Ovary (tissue), 9 donors: ENCODE results near the gene RUNX1. TPM values are rescaled to one million over a fixed set of nuclear protein-coding genes. Genes with fewer than 3 reads are reported as not detected.
"Not testable (repeated sequence)": the region's sequence is repeated elsewhere in the genome, so short reads cannot be mapped to it uniquely, and the experiment has no call there.

Experiments
- DNase-seq, 5 donors: peaks; one replicate each; pipeline ENCODE4 v3.0.0-alpha.2; 2019 to 2020
- H3K27ac ChIP-seq, 2 donors: fragments of 200-600 bp; one replicate each; pipeline versions ENCODE4 v1.5.1 to v1.8.0; 2019 to 2022
- H3K27me3 ChIP-seq: fragments of 200-600 bp; one replicate; pipeline ENCODE4 v1.8.0; 2022
- H3K36me3 ChIP-seq: fragments of 200-600 bp; sonication (generic); one replicate; pipeline ENCODE4 v1.5.1; 2019
- H3K4me1 ChIP-seq: one replicate; pipeline ENCODE4 v1.8.1; 2013; ENCODE audit warnings: mild to moderate bottlenecking, moderate library complexity; ENCODE audit not compliant: insufficient read depth
- H3K4me3 ChIP-seq: fragments of 200-600 bp; sonication (generic); one replicate; pipeline ENCODE4 v1.5.1; 2017
- H3K9me3 ChIP-seq, 2 donors: fragments of 200-600 bp in 1 of 2; sonication (generic) in 1 of 2; one replicate each; pipeline versions ENCODE4 v1.5.1 to v1.8.1; 2013 to 2019; ENCODE audit warnings: mild to moderate bottlenecking in 1 of 2, moderate library complexity in 1 of 2
- EP300 ChIP-seq: sonication (generic); formaldehyde crosslinking; IDR thresholded peaks from one replicate; pipeline ENCODE4 v1.6.1; 2017; ENCODE audit warnings: antibody characterized with exemption
- POLR2A ChIP-seq: fragments of 450-650 bp; IDR thresholded peaks from one replicate; pipeline ENCODE4 v1.6.1; 2017; ENCODE audit warnings: antibody characterized with exemption, mild to moderate bottlenecking, moderate library complexity
- WGBS, 3 donors: extraction: QIAGEN DNeasy Blood & Tissue Kit in 1 of 3; methylation state at CpG; one replicate each; pipeline versions ENCODE4 v1.1.5 to v1.1.7; 2013 to 2017; 5-methylcytosine and 5-hydroxymethylcytosine counted together
- intact Hi-C, 4 donors: fragments of 100-400 bp; cut with DNase I; formaldehyde crosslinking; loops; one replicate each; pipeline versions ENCODE4 v1.11.0 to v1.15.1; 2022 to 2023
- polyA plus RNA-seq, 2 donors: library from polyadenylated mRNA; stranded (reverse); fragments of 200-250 nt in 1 of 2; fragments of 350-450 nt in 1 of 2; fragmentation: Illumina TruSeq in 1 of 2; extraction: RNeasy Lipid Tissue Mini Kit (QIAGEN cat#74804) in 1 of 2; gene quantifications; one replicate each; pipeline ENCODE4 v1.2.3, GENCODE V29; 2013 to 2014
- total RNA-seq, 7 donors: library from RNA; depleted of rRNA in 2 of 7; stranded (reverse); fragments of >200 nt in 2 of 7; fragmentation: NEBNext Ultra II Directional in 3 of 7; extraction: Animal tissue kit (Norgen Biotek cat#: 25700) in 3 of 7; gene quantifications; one replicate each; pipeline versions ENCODE4 v1.1.0 to v1.2.4, GENCODE V29; 2016 to 2023
- TF ChIP-seq, protein P1 (sequence below), 3 donors: fragments of 450-650 bp in 2 of 3; fragments of 200-600 bp in 1 of 3; IDR thresholded peaks; one replicate each; pipeline versions ENCODE4 v1.5.1 to v1.8.0; 2016 to 2022; ENCODE audit warnings: antibody characterized with exemption in 3 of 3, mild to moderate bottlenecking in 1 of 3
- donor health status: DM: no; HTN: no; CAD: no; lungs with moderate emphysema.
- donor health status: DM: no; HTN: no; CAD: no.
- donor health status: Bipolar disorder and iron deficiency.
- donor health status: DM: yes; HTN: yes; CAD: no.
- donor health status: DM: no; HTN: no; CAD: no.
- donor health status: DM: yes; HTN: yes; CAD: no.

Gene RUNX1
- total and polyA plus RNA-seq, 9 donors = 6.0 to 27.4 (median 17.8) TPM

DNA sequence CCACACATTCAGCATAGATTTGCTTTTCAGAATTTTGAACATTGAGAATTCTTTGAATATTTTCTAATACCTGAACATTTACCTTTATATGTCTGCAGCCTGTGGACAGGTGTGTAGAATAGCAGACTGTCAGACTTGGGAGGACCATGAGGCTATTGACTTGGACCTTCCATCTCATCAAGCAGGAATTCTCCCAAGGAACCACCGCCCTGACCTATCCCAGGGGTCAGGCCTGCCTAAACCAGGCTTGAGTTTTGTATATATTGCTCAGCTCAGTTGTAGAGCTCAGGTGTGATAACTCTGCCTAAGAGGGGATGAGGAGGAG is 53.2 kb downstream of the RUNX1 start:
- DNase-seq = no peak
- Histone ChIP-seq H3K27me3 (no peaks in the 10 kb centered on the region), H3K4me1 (peaks cover 2% of the 10 kb centered on the region), H3K9me3 (no peaks in the 10 kb centered on the region), H3K27ac (no peak overlapping the region), H3K4me3 (no peak overlapping the region), H3K36me3 (no peaks in the 10 kb centered on the region)
- 92 to 96% (median 94%) methylated on average over 1 of the region's 1 CpG for WGBS, 3 donors
- TF ChIP-seq POLR2A = no peak
- TF ChIP-seq EP300 = no peak
- TF ChIP-seq, protein P1, sequence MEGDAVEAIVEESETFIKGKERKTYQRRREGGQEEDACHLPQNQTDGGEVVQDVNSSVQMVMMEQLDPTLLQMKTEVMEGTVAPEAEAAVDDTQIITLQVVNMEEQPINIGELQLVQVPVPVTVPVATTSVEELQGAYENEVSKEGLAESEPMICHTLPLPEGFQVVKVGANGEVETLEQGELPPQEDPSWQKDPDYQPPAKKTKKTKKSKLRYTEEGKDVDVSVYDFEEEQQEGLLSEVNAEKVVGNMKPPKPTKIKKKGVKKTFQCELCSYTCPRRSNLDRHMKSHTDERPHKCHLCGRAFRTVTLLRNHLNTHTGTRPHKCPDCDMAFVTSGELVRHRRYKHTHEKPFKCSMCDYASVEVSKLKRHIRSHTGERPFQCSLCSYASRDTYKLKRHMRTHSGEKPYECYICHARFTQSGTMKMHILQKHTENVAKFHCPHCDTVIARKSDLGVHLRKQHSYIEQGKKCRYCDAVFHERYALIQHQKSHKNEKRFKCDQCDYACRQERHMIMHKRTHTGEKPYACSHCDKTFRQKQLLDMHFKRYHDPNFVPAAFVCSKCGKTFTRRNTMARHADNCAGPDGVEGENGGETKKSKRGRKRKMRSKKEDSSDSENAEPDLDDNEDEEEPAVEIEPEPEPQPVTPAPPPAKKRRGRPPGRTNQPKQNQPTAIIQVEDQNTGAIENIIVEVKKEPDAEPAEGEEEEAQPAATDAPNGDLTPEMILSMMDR (IDR thresholded peaks at IDR 0.05) = no peak
- intact Hi-C loops = no loop called here

- Histone ChIP-seq H3K27ac (no peak overlapping the region), H3K4me1 (peaks cover 2% of the 10 kb centered on the region), H3K27me3 (no peaks in the 10 kb centered on the region), H3K36me3 (no peaks in the 10 kb centered on the region), H3K9me3 (no peaks in the 10 kb centered on the region), H3K4me3 (no peak overlapping the region)
- 86 to 96% (median 95%) methylated on average over 12 of the region's 12 CpGs for WGBS, 3 donors
- DNase-seq = no peak
- intact Hi-C loops = no loop called here
- TF ChIP-seq EP300 (no peak), POLR2A (no peak)
- TF ChIP-seq, protein P1 (IDR thresholded peaks at IDR 0.05) = no peak
Measured at GRCh38 chr21:34994766-34995631, 54.1 kb downstream of the RUNX1 start.

DNA sequence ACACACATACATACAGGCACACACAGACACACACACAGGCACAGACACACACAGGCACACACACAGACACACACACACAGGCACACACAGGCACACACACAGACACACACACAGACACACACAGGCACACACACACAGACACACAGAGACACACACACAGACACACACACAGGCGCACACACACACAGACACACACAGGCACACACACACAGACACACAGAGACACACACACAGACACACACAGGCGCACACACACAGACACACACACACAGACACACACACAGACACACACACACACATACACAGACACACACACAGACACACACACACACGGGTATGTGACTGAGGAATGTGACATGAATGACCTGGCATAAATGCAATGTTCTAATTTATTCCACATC is 55.6 kb downstream of the RUNX1 start:
- H3K27me3 ChIP-seq, H3K27ac ChIP-seq, H3K4me3 ChIP-seq, H3K9me3 ChIP-seq, intact Hi-C loops, DNase-seq, H3K4me1 ChIP-seq, H3K36me3 ChIP-seq: not testable (repeated sequence)
- WGBS, 3 donors = 63 to 80% (median 69%) methylated on average over 3 of the region's 3 CpGs

GRCh38 chr21:34992736-34993398 is 56.2 kb downstream of the RUNX1 start:
- DNase-seq = peak in 2 of 5 donors; percentile 33 to 43
- H3K4me3 ChIP-seq = no peak overlapping the region
- no peak overlapping the region for H3K27ac ChIP-seq
- WGBS, 3 donors = 64 to 92% (median 91%) methylated on average over 13 of the region's 13 CpGs
- no peaks in the 10 kb centered on the region for H3K36me3 ChIP-seq
- no peaks in the 10 kb centered on the region for H3K9me3 ChIP-seq
- H3K4me1 ChIP-seq = peaks cover 2% of the 10 kb centered on the region
- H3K27me3 ChIP-seq = no peaks in the 10 kb centered on the region
- intact Hi-C loops = no loop called here
- TF ChIP-seq EP300 (no peak), POLR2A (no peak)
- TF ChIP-seq, protein P1 (IDR thresholded peaks at IDR 0.05) = no peak

DNA sequence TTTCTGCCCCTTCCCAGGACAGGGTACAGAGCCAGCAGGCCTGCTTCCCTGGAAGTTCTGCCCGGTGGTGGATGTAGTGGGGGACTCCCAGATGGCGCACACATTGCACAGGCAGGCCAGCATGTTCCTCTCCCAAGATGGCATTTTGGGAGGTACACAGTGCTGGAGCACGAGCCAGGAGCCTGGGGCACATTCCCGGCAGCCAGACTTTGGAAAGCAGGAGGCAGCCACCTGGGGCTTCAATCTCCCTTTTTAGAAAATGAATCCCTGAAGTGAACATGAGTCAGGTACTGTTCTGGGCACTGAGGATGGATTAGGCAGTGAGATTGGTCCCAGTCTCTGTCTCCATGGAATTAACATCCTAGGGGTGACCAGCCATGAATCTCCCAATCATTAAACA is 56.9 kb downstream of the RUNX1 start:
- no peak for TF ChIP-seq POLR2A
- TF ChIP-seq, protein P1 (IDR thresholded peaks at IDR 0.05) = no peak
- TF ChIP-seq EP300 = no peak
- 84 to 98% (median 88%) methylated on average over 4 of the region's 4 CpGs for WGBS, 3 donors
- no peaks in the 10 kb centered on the region for H3K27me3 ChIP-seq
- intact Hi-C loops = no loop called here
- no peaks in the 10 kb centered on the region for H3K9me3 ChIP-seq
- DNase-seq = no peak
- H3K4me1 ChIP-seq = peaks cover 2% of the 10 kb centered on the region
- H3K36me3 ChIP-seq = no peaks in the 10 kb centered on the region
- H3K27ac ChIP-seq = no peak overlapping the region
- H3K4me3 ChIP-seq = no peak overlapping the region
